ENCODE data around the gene ZNF543. TPM values are rescaled to one million over a fixed set of nuclear protein-coding genes. Genes with fewer than 3 reads are reported as not detected.

The ZNF543 gene
- polyA plus RNA-seq, 1 of the 3 experiments (the other 2 are of a cell fraction) = 1.2 TPM

DNA sequence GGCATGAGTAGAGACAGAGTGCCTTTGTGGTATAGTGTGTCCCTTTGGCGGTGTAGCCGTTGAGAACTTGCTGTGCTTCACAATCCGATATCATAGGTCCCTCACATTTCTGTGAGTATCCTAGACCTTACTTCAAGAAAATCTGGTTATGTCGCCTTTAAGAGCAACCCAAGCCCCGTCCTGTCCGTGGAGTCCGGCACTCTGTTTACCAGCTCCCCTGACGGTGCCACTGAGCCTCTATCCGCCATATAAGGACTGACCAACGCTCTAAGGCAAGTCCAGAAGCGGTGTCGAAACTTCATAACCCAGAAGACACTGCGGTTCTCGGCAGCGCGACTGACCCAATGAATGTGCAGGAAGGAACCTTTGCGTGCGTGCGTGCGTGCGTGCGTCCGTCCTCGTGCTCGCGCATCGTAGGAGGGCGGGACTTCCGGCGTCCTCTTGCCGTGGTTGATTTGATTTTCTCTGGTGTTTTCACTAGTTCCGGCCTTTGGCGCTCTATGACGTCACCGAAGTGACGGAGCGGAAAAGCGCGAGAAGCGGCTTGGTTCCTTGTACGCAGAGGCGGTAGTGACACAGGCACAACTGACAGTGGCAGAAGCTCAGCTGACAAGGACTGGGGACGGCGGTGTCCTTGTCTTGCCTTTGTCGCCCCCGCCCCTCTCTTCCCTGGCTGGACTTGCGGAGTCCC lies 42.9 kb downstream of the ZNF543 start, which contains the start of the genes TRAPPC2B and ZNF547:
Gene TRAPPC2B (plus strand): TSS at position 555 of the 691 bp plus-strand sequence. CDS start 1,283 bp downstream, outside the sequence.
Gene ZNF547 (plus strand): TSS at position 555 of the 691 bp plus-strand sequence. CDS start 5,005 bp downstream, outside the sequence.
- Histone ChIP-seq H2AFZ (ENCODE audit: low read depth) (peak within 1 kb of the TSS; percentile 95), H3K79me2 (ENCODE audit: insufficient read depth) (peaks cover 34% of the 10 kb centered on the region), H3K4me3 (ENCODE audit: low read depth in 2 of 2, low read length in 1 of 2) (peak within 1 kb of the TSS; percentile 63 to 84), H3K4me2 (peak within 1 kb of the TSS; percentile 97), H3K4me1 (ENCODE audit: control insufficient read depth in 1 of 2, insufficient read depth in 2 of 2, low read depth in 1 of 2, low read length in 1 of 2) (peaks cover 0 to 6% of the 10 kb centered on the region in 2 experiments; a peak in 2 of 4 replicates), H3F3A (replicated peaks; ENCODE audit: insufficient read depth) (peaks cover 11% of the 10 kb centered on the region), H4K20me1 (ENCODE audit: insufficient read depth) (no peaks in the 10 kb centered on the region), H3K9me3 (no peaks in the 10 kb centered on the region), H3K36me3 (replicated peaks in 1 of 2; ENCODE audit: control insufficient read depth in 1 of 2, insufficient read depth in 2 of 2, low read length in 1 of 2) (peaks cover 15 to 17% of the 10 kb centered on the region in 2 experiments), H3K27ac (ENCODE audit: low read depth in 2 of 2, low read length in 1 of 2) (peak within 1 kb of the TSS; percentile 65 to 90), H3K9ac (peak within 1 kb of the TSS; percentile 78), H3K9me2 (no peaks in the 10 kb centered on the region), H3K27me3 (ENCODE audit: insufficient read depth) (no peaks in the 10 kb centered on the region)
- POLR2A ChIA-PET = interaction anchor here (0.9 to 1.4 kb wide), 2 partner anchors 26 to 72 kb away, joined by 3 to 5 read pairs; partner anchors contain the start of genes ZNF548 and ZNF749
- WGBS (ENCODE audit: low lambda C conversion rate) = 1% methylated on average over 33 of the region's 47 CpGs
- peak; percentile 90 for DNase-seq
- CTCF ChIA-PET = interaction anchor here (1.0 to 1.3 kb wide), 3 partner anchors 13 to 1151 kb away, joined by 3 read pairs; partner anchors contain the start of gene ZNF304
- TF ChIP-seq, protein P1, sequence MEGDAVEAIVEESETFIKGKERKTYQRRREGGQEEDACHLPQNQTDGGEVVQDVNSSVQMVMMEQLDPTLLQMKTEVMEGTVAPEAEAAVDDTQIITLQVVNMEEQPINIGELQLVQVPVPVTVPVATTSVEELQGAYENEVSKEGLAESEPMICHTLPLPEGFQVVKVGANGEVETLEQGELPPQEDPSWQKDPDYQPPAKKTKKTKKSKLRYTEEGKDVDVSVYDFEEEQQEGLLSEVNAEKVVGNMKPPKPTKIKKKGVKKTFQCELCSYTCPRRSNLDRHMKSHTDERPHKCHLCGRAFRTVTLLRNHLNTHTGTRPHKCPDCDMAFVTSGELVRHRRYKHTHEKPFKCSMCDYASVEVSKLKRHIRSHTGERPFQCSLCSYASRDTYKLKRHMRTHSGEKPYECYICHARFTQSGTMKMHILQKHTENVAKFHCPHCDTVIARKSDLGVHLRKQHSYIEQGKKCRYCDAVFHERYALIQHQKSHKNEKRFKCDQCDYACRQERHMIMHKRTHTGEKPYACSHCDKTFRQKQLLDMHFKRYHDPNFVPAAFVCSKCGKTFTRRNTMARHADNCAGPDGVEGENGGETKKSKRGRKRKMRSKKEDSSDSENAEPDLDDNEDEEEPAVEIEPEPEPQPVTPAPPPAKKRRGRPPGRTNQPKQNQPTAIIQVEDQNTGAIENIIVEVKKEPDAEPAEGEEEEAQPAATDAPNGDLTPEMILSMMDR (IDR thresholded peaks at IDR 0.05) = no peak
- TF ChIP-seq, protein P2, sequence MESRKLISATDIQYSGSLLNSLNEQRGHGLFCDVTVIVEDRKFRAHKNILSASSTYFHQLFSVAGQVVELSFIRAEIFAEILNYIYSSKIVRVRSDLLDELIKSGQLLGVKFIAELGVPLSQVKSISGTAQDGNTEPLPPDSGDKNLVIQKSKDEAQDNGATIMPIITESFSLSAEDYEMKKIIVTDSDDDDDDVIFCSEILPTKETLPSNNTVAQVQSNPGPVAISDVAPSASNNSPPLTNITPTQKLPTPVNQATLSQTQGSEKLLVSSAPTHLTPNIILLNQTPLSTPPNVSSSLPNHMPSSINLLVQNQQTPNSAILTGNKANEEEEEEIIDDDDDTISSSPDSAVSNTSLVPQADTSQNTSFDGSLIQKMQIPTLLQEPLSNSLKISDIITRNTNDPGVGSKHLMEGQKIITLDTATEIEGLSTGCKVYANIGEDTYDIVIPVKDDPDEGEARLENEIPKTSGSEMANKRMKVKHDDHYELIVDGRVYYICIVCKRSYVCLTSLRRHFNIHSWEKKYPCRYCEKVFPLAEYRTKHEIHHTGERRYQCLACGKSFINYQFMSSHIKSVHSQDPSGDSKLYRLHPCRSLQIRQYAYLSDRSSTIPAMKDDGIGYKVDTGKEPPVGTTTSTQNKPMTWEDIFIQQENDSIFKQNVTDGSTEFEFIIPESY (IDR thresholded peaks at IDR 0.05; ENCODE audit: borderline replicate concordance, low read depth) = peak; percentile 86; the same call in 1 of the 2 replicates
- TF ChIP-seq NRF1 (IDR thresholded peaks at IDR 0.05; ENCODE audit: low read depth, low read length) (peak; percentile 71), RAD21 (IDR thresholded peaks at IDR 0.05; ENCODE audit: low read length) (no peak), FOSL2 (IDR thresholded peaks at IDR 0.05; ENCODE audit: borderline replicate concordance, low read depth) (no peak), EZH2phosphoT487 (IDR thresholded peaks at IDR 0.05; ENCODE audit: borderline replicate concordance, low read depth) (no peak), NFIC (IDR thresholded peaks at IDR 0.05; ENCODE audit: borderline replicate concordance) (no peak), TEAD4 (IDR thresholded peaks at IDR 0.05; ENCODE audit: borderline replicate concordance, insufficient read depth) (no peak), FOXJ3 (CRISPR knock-in tag; IDR thresholded peaks at IDR 0.05) (peak; percentile 62; the same call in 1 of the 2 replicates), GATA2 (CRISPR knock-in tag; IDR thresholded peaks at IDR 0.05) (no peak), SMC3 (IDR thresholded peaks at IDR 0.05; ENCODE audit: low read depth, low read length) (no peak), RFX5 (IDR thresholded peaks at IDR 0.05; ENCODE audit: low read length) (no peak; the same call in 1 of the 2 replicates), CHD2 (IDR thresholded peaks at IDR 0.05; ENCODE audit: low read length, partially characterized antibody) (peak; percentile 96), EP300 (IDR thresholded peaks at IDR 0.05; ENCODE audit: borderline replicate concordance in 1 of 2, low read depth in 1 of 2, low read length in 1 of 2) (no peak), MXI1 (IDR thresholded peaks at IDR 0.05; ENCODE audit: low read depth, low read length) (peak; percentile 85)
- TF ChIP-seq, protein P3, sequence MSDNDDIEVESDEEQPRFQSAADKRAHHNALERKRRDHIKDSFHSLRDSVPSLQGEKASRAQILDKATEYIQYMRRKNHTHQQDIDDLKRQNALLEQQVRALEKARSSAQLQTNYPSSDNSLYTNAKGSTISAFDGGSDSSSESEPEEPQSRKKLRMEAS (IDR thresholded peaks at IDR 0.05; ENCODE audit: low read depth) = peak; percentile 81
- TF ChIP-seq, protein P4, sequence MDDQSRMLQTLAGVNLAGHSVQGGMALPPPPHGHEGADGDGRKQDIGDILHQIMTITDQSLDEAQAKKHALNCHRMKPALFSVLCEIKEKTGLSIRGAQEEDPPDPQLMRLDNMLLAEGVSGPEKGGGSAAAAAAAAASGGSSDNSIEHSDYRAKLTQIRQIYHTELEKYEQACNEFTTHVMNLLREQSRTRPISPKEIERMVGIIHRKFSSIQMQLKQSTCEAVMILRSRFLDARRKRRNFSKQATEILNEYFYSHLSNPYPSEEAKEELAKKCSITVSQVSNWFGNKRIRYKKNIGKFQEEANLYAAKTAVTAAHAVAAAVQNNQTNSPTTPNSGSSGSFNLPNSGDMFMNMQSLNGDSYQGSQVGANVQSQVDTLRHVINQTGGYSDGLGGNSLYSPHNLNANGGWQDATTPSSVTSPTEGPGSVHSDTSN (IDR thresholded peaks at IDR 0.05) = no peak
- TF ChIP-seq, protein P5, sequence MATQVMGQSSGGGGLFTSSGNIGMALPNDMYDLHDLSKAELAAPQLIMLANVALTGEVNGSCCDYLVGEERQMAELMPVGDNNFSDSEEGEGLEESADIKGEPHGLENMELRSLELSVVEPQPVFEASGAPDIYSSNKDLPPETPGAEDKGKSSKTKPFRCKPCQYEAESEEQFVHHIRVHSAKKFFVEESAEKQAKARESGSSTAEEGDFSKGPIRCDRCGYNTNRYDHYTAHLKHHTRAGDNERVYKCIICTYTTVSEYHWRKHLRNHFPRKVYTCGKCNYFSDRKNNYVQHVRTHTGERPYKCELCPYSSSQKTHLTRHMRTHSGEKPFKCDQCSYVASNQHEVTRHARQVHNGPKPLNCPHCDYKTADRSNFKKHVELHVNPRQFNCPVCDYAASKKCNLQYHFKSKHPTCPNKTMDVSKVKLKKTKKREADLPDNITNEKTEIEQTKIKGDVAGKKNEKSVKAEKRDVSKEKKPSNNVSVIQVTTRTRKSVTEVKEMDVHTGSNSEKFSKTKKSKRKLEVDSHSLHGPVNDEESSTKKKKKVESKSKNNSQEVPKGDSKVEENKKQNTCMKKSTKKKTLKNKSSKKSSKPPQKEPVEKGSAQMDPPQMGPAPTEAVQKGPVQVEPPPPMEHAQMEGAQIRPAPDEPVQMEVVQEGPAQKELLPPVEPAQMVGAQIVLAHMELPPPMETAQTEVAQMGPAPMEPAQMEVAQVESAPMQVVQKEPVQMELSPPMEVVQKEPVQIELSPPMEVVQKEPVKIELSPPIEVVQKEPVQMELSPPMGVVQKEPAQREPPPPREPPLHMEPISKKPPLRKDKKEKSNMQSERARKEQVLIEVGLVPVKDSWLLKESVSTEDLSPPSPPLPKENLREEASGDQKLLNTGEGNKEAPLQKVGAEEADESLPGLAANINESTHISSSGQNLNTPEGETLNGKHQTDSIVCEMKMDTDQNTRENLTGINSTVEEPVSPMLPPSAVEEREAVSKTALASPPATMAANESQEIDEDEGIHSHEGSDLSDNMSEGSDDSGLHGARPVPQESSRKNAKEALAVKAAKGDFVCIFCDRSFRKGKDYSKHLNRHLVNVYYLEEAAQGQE (IDR thresholded peaks at IDR 0.05; ENCODE audit: low read depth, low read length) = no peak
- TF ChIP-seq, protein P6, sequence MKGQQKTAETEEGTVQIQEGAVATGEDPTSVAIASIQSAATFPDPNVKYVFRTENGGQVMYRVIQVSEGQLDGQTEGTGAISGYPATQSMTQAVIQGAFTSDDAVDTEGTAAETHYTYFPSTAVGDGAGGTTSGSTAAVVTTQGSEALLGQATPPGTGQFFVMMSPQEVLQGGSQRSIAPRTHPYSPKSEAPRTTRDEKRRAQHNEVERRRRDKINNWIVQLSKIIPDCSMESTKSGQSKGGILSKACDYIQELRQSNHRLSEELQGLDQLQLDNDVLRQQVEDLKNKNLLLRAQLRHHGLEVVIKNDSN (IDR thresholded peaks at IDR 0.05; ENCODE audit: borderline replicate concordance, low read depth) = no peak
- TF ChIP-seq, protein P7, sequence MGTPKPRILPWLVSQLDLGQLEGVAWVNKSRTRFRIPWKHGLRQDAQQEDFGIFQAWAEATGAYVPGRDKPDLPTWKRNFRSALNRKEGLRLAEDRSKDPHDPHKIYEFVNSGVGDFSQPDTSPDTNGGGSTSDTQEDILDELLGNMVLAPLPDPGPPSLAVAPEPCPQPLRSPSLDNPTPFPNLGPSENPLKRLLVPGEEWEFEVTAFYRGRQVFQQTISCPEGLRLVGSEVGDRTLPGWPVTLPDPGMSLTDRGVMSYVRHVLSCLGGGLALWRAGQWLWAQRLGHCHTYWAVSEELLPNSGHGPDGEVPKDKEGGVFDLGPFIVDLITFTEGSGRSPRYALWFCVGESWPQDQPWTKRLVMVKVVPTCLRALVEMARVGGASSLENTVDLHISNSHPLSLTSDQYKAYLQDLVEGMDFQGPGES (IDR thresholded peaks at IDR 0.05; ENCODE audit: low read depth, low read length) = no peak

Data from SK-N-SH (cell line).